Measurements from ENCODE around the gene EFCAB11. TPM values are rescaled to one million over a fixed set of nuclear protein-coding genes. Genes with fewer than 3 reads are reported as not detected.

EFCAB11 gene
- total RNA-seq, 4 donors from 2014 or later, result 0.93 to 9.6 (median 3.1) TPM

DNA sequence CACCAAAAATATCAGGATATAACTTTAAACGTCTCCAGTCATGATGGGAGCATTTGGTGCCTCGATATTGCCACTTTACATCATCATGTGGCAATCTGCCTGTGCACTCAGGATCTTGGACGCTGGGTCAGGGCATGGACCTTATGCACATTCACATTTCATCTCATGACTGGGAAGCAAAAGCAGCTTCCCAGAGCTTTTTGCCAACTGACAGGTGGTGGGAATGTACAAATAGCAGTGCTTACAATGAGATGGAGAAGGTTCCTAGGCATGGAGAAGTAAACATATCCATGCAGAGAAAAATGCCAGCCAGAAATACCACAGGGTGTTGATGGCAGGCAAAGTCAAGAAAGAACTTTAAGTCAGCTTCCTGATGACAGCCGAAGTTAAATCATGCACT, 30.3 kb downstream of the EFCAB11 start:
- Histone ChIP-seq H3K27me3 (no peaks in the 10 kb centered on the region), H3K9me3 (no peaks in the 10 kb centered on the region), H3K36me3 (no peaks in the 10 kb centered on the region), H3K4me3 (no peak overlapping the region), H3K4me1 (peaks cover 0 to 12% (median 0%) of the 10 kb centered on the region in 3 donors), H3K27ac (no peak overlapping the region)
- WGBS, 2 donors (ENCODE audit: low coverage in 1 of 2), result 41 to 61% methylated on average over 3 to 4 of the region's 4 CpGs
- ATAC-seq, result no peak
- no peak for TF ChIP-seq POLR2A (IDR thresholded peaks at IDR 0.05)
- TF ChIP-seq POLR2AphosphoS5 (IDR thresholded peaks at IDR 0.05), result no peak
- TF ChIP-seq, protein P1, sequence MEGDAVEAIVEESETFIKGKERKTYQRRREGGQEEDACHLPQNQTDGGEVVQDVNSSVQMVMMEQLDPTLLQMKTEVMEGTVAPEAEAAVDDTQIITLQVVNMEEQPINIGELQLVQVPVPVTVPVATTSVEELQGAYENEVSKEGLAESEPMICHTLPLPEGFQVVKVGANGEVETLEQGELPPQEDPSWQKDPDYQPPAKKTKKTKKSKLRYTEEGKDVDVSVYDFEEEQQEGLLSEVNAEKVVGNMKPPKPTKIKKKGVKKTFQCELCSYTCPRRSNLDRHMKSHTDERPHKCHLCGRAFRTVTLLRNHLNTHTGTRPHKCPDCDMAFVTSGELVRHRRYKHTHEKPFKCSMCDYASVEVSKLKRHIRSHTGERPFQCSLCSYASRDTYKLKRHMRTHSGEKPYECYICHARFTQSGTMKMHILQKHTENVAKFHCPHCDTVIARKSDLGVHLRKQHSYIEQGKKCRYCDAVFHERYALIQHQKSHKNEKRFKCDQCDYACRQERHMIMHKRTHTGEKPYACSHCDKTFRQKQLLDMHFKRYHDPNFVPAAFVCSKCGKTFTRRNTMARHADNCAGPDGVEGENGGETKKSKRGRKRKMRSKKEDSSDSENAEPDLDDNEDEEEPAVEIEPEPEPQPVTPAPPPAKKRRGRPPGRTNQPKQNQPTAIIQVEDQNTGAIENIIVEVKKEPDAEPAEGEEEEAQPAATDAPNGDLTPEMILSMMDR (IDR thresholded peaks at IDR 0.05), result no peak
- no peak for TF ChIP-seq EP300 (IDR thresholded peaks at IDR 0.05)

DNA sequence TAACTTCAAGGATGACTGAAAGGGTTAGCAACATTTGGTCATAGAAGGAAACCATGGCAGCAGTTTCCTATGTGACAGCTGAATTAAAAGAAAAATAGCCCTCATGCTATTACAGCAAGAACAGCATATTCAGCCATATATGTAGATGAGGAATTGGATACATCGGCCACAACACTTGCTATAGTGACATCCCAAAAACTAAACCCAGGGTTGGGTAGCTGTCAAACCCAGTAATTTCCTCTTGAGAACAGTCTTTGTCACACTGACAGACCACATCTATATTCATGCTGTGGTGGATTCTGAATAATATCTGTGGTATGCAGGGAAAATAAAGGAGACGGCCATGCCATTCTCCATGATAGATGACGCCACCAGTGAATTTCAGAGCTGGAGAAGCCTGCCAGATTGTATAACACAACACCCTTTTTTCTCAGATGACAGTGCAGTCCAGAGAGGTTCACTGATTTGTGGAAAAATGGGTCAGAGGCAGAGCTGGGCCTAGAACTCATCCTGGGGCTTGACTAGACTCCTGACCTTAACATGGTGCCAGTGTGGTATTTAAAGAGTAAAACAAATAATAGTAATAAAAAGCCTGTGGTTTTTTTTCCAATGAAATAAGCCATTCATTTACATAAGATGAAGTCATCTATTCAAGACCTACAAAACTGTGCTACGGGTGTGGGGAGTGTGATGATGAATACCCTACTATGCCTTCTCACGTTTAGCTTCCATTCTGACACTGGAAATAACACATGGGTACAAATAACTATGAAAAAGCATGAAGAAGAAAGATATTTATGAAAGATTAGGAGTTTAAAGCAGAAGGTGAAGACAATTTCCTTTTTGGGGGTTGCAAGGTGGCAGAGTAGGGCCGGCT, 32.3 kb downstream of the EFCAB11 start:
- Histone ChIP-seq H3K9me3 (no peaks in the 10 kb centered on the region), H3K4me1 (peaks cover 0 to 12% (median 0%) of the 10 kb centered on the region in 3 donors), H3K27ac (no peak overlapping the region), H3K27me3 (no peaks in the 10 kb centered on the region), H3K4me3 (no peak overlapping the region), H3K36me3 (no peaks in the 10 kb centered on the region)
- 80 to 82% methylated on average over 6 of the region's 6 CpGs for WGBS, 2 donors (ENCODE audit: low coverage in 1 of 2)
- TF ChIP-seq POLR2A (IDR thresholded peaks at IDR 0.05) (no peak), POLR2AphosphoS5 (IDR thresholded peaks at IDR 0.05) (no peak), EP300 (IDR thresholded peaks at IDR 0.05) (no peak)
- TF ChIP-seq, protein P1 (IDR thresholded peaks at IDR 0.05), result no peak
- no peak for ATAC-seq

DNA sequence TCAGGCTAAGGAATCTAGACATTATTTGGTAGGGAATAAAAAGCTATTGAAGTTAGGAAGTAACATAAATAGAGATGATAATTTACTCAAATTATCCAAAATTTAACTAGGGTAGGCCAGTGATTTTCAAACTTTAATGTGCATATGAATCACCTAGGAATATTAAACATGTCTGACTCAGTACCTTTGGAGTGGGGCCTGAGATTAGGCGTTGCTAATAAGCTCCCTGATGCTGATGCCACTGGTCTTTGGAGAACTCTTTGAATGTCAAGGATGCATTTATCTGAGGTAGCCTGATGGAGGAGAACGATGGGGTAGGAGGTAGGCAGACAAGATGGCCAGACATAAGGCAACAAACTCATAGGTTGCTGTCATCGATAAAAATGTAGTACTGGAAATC, 33.2 kb downstream of the EFCAB11 start:
- no peaks in the 10 kb centered on the region for H3K9me3 ChIP-seq
- WGBS, 2 donors (ENCODE audit: low coverage in 1 of 2), result 90 to 91% methylated on average over 3 of the region's 3 CpGs
- no peak for ATAC-seq

DNA sequence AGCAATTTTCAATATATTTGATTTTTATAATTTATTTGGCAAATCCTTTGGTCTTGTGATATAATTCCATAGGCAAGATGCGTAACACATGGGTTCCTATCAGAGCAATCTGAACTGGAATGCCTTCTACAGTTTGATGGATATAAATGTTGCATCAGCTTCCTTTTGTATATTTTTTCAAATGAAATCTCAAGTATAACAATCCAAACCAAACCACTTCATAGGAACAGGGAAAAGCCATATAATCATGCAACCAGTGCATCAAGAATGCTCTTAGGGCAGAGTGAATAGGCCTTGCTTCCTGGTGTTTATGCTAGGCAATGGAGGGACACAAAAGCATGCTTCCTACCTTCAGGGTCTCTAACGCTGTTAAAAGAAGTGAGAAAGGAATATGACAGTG, 34.5 kb downstream of the EFCAB11 start:
- TF ChIP-seq EP300 (IDR thresholded peaks at IDR 0.05), result no peak
- no peak for TF ChIP-seq POLR2AphosphoS5 (IDR thresholded peaks at IDR 0.05)
- TF ChIP-seq, protein P1 (IDR thresholded peaks at IDR 0.05), result no peak
- no peak for TF ChIP-seq POLR2A (IDR thresholded peaks at IDR 0.05)
- 82 to 100% methylated on average over 2 of the region's 2 CpGs for WGBS, 2 donors (ENCODE audit: low coverage in 1 of 2)
- H3K36me3 ChIP-seq, result no peaks in the 10 kb centered on the region
- H3K9me3 ChIP-seq, result no peaks in the 10 kb centered on the region
- no peak for ATAC-seq
- H3K4me1 ChIP-seq, result peaks cover 0 to 16% (median 0%) of the 10 kb centered on the region in 3 donors
- no peak overlapping the region for H3K4me3 ChIP-seq
- H3K27me3 ChIP-seq, result no peaks in the 10 kb centered on the region
- H3K27ac ChIP-seq, result no peak overlapping the region

More for the DNA sequence above, 33.2 kb downstream of the EFCAB11 start:
- H3K4me1 ChIP-seq, result peaks cover 0 to 12% (median 0%) of the 10 kb centered on the region in 3 donors
- H3K27me3 ChIP-seq, result no peaks in the 10 kb centered on the region
- H3K27ac ChIP-seq, result no peak overlapping the region
- no peaks in the 10 kb centered on the region for H3K36me3 ChIP-seq
- no peak for TF ChIP-seq EP300 (IDR thresholded peaks at IDR 0.05)
- H3K4me3 ChIP-seq, result no peak overlapping the region

DNA sequence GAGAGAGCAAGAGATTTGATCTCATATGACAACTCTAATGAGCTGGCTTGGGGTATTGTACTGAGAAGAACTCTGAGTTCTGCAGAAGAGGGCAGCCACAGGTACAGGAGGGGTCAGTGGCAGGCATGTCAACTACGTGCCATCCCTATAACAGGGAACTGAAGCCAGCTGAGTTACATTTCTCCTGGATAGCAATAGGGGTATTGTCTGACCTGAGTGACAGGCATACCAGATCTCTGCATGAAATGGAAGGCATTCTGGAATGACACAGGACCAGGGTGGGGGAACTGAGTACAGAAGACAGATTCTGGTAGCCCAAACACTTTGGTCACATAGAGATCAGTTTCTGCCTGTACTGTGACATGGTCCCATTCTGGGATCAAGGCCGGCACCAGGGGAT, 35.8 kb downstream of the EFCAB11 start:
- no peaks in the 10 kb centered on the region for H3K27me3 ChIP-seq
- no peak for ATAC-seq
- 92% methylated on average over 2 of the region's 2 CpGs; no CpG with 5 or more reads in 1 of the 2 donors for WGBS, 2 donors (ENCODE audit: low coverage in 1 of 2)

More for the DNA sequence above, 35.8 kb downstream of the EFCAB11 start:
- Histone ChIP-seq H3K4me3 (no peak overlapping the region), H3K9me3 (no peaks in the 10 kb centered on the region), H3K36me3 (no peaks in the 10 kb centered on the region), H3K27ac (no peak overlapping the region), H3K4me1 (peaks cover 0 to 9% (median 0%) of the 10 kb centered on the region in 3 donors)
- TF ChIP-seq, protein P1 (IDR thresholded peaks at IDR 0.05), result no peak
- no peak for TF ChIP-seq POLR2AphosphoS5 (IDR thresholded peaks at IDR 0.05)
- TF ChIP-seq POLR2A (IDR thresholded peaks at IDR 0.05), result no peak
- TF ChIP-seq EP300 (IDR thresholded peaks at IDR 0.05), result no peak

Measured in gastroesophageal sphincter (tissue), 4 donors.